ENCODE data around the gene UNC79.

GRCh38 chr14:93410021-93410420 is 20.7 kb upstream of the UNC79 start:
- TF ChIP-seq, protein P1, sequence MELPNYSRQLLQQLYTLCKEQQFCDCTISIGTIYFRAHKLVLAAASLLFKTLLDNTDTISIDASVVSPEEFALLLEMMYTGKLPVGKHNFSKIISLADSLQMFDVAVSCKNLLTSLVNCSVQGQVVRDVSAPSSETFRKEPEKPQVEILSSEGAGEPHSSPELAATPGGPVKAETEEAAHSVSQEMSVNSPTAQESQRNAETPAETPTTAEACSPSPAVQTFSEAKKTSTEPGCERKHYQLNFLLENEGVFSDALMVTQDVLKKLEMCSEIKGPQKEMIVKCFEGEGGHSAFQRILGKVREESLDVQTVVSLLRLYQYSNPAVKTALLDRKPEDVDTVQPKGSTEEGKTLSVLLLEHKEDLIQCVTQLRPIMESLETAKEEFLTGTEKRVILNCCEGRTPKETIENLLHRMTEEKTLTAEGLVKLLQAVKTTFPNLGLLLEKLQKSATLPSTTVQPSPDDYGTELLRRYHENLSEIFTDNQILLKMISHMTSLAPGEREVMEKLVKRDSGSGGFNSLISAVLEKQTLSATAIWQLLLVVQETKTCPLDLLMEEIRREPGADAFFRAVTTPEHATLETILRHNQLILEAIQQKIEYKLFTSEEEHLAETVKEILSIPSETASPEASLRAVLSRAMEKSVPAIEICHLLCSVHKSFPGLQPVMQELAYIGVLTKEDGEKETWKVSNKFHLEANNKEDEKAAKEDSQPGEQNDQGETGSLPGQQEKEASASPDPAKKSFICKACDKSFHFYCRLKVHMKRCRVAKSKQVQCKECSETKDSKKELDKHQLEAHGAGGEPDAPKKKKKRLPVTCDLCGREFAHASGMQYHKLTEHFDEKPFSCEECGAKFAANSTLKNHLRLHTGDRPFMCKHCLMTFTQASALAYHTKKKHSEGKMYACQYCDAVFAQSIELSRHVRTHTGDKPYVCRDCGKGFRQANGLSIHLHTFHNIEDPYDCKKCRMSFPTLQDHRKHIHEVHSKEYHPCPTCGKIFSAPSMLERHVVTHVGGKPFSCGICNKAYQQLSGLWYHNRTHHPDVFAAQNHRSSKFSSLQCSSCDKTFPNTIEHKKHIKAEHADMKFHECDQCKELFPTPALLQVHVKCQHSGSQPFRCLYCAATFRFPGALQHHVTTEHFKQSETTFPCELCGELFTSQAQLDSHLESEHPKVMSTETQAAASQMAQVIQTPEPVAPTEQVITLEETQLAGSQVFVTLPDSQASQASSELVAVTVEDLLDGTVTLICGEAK (IDR thresholded peaks at IDR 0.05; ENCODE audit: borderline replicate concordance): no peak
- TF ChIP-seq IRF3 (IDR thresholded peaks at IDR 0.05) (no peak), TBL1XR1 (IDR thresholded peaks at IDR 0.05; ENCODE audit: low read depth, low read length) (no peak), WRNIP1 (IDR thresholded peaks at IDR 0.05; ENCODE audit: borderline replicate concordance, low read depth, low read length) (no peak)
- TF ChIP-seq, protein P2, sequence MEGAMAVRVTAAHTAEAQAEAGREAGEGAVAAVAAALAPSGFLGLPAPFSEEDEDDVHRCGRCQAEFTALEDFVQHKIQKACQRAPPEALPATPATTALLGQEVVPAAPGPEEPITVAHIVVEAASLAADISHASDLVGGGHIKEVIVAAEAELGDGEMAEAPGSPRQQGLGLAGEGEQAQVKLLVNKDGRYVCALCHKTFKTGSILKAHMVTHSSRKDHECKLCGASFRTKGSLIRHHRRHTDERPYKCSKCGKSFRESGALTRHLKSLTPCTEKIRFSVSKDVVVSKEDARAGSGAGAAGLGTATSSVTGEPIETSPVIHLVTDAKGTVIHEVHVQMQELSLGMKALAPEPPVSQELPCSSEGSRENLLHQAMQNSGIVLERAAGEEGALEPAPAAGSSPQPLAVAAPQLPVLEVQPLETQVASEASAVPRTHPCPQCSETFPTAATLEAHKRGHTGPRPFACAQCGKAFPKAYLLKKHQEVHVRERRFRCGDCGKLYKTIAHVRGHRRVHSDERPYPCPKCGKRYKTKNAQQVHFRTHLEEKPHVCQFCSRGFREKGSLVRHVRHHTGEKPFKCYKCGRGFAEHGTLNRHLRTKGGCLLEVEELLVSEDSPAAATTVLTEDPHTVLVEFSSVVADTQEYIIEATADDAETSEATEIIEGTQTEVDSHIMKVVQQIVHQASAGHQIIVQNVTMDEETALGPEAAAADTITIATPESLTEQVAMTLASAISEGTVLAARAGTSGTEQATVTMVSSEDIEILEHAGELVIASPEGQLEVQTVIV (IDR thresholded peaks at IDR 0.05; ENCODE audit: borderline replicate concordance, partially characterized antibody): no peak
